ENCODE measurements around the gene WDR90.
A peak's percentile ranks its signal among the peaks of the same experiment; 100 is the strongest.

WDR90 gene

DNA sequence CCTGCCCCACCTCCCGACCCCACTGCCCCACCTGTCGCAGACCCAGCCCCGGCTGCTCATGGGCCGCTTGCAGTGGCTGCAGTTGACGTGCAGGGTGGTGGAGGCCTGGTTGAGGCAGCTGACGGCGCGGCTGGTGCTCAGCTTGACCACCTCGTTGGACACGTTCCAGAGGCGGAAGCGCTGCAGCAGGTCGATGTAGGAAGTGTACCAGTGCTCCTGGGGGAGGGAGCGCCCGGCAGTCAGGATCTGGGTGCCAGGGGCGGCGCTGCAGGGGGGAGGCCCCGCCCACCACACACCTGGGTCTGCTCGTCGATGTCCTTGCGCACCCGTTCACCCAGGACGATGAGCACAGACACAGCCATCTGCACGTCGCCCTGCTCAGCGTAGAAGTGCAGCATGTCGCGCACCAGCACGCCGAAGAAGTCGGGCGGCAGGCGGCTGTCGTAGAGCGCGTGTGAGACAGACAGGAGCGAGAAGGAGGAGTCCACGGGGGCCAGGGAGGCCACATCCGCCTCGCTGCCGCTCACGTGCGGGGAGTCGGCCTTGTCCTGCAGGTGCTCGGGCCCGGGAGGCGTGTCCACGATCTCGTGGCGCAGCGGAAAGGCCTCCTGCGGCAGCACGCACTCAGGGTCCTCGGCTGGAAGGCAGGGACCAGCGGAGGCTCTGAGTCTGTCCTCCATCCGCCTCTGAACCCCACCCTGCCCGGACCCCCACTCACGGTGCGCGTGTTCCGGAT lies 36.0 kb downstream of the WDR90 start:
- no peak overlapping the region for H4K5ac ChIP-seq (ENCODE audit: low read length)
- WGBS (ENCODE audit: extremely low coverage, insufficient coverage, low lambda C conversion rate) = no CpG with 5 or more reads among the region's 61 CpGs
- H3K27ac ChIP-seq (ENCODE audit: low read depth, low read length) = no peak overlapping the region
- peaks cover 13% of the 10 kb centered on the region for H3K36me3 ChIP-seq (ENCODE audit: control insufficient read depth, insufficient read depth, low read length)
- H3K4me3 ChIP-seq (ENCODE audit: low read length) = no peak overlapping the region
- H2BK15ac ChIP-seq (replicated peaks; ENCODE audit: low read depth) = no peak overlapping the region
- peaks cover 3% of the 10 kb centered on the region for H3K4me1 ChIP-seq (ENCODE audit: control insufficient read depth, low read depth, low read length)
- no peak overlapping the region for H3K18ac ChIP-seq (ENCODE audit: low read length)
- H3K79me2 ChIP-seq (ENCODE audit: control insufficient read depth, insufficient read depth, low read length) = peaks cover 18% of the 10 kb centered on the region
- H3K79me1 ChIP-seq (ENCODE audit: low read length) = peaks cover 24% of the 10 kb centered on the region
- no peak for DNase-seq
- no peak overlapping the region for H3K4ac ChIP-seq (ENCODE audit: low read depth, low read length)
- H3K27me3 ChIP-seq (ENCODE audit: insufficient read depth, low read length, poor library complexity) = no peaks in the 10 kb centered on the region
- H4K8ac ChIP-seq (ENCODE audit: low read depth, low read length) = no peak overlapping the region
- no peak overlapping the region for H2BK120ac ChIP-seq (ENCODE audit: low read depth, low read length)
- H2AK5ac ChIP-seq (ENCODE audit: low read length) = no peak overlapping the region
- H3K56ac ChIP-seq (ENCODE audit: low read length) = no peak overlapping the region
- H3K23ac ChIP-seq (ENCODE audit: low read length) = no peak overlapping the region
- no peak overlapping the region for H3K4me2 ChIP-seq (ENCODE audit: low read length)
- no peak overlapping the region for H3K9ac ChIP-seq (ENCODE audit: low read length)
- no peak overlapping the region for H2BK5ac ChIP-seq (ENCODE audit: low read length)

- Histone ChIP-seq H3K4me3 (ENCODE audit: low read length) (no peak overlapping the region), H2AK5ac (ENCODE audit: low read length) (no peak overlapping the region), H4K5ac (ENCODE audit: low read length) (no peak overlapping the region), H2BK5ac (ENCODE audit: low read length) (no peak overlapping the region), H3K56ac (ENCODE audit: low read length) (no peak overlapping the region), H3K4me1 (ENCODE audit: control insufficient read depth, low read depth, low read length) (peaks cover 3% of the 10 kb centered on the region), H3K18ac (ENCODE audit: low read length) (no peak overlapping the region), H3K27ac (ENCODE audit: low read depth, low read length) (no peak overlapping the region), H3K27me3 (ENCODE audit: insufficient read depth, low read length, poor library complexity) (no peaks in the 10 kb centered on the region), H3K79me2 (ENCODE audit: control insufficient read depth, insufficient read depth, low read length) (peaks cover 15% of the 10 kb centered on the region), H4K8ac (ENCODE audit: low read depth, low read length) (no peak overlapping the region), H3K4ac (ENCODE audit: low read depth, low read length) (no peak overlapping the region), H3K4me2 (ENCODE audit: low read length) (no peak overlapping the region), H3K9ac (ENCODE audit: low read length) (no peak overlapping the region), H2BK120ac (ENCODE audit: low read depth, low read length) (no peak overlapping the region), H2BK15ac (replicated peaks; ENCODE audit: low read depth) (no peak overlapping the region), H3K23ac (ENCODE audit: low read length) (no peak overlapping the region), H3K79me1 (ENCODE audit: low read length) (peaks cover 24% of the 10 kb centered on the region), H3K36me3 (ENCODE audit: control insufficient read depth, insufficient read depth, low read length) (peaks cover 13% of the 10 kb centered on the region)
- DNase-seq = no peak
- WGBS (ENCODE audit: extremely low coverage, insufficient coverage, low lambda C conversion rate) = no CpG with 5 or more reads among the region's 10 CpGs
These were observed 36.8 kb downstream of the WDR90 start for GRCh38 chr16:685967-686366.

GRCh38 chr16:686459-687260 lies 37.5 kb downstream of the WDR90 start:
- no peak overlapping the region for H2BK5ac ChIP-seq (ENCODE audit: low read length)
- no peak overlapping the region for H3K27ac ChIP-seq (ENCODE audit: low read depth, low read length)
- H3K36me3 ChIP-seq (ENCODE audit: control insufficient read depth, insufficient read depth, low read length) = peaks cover 12% of the 10 kb centered on the region
- H3K79me2 ChIP-seq (ENCODE audit: control insufficient read depth, insufficient read depth, low read length) = peaks cover 8% of the 10 kb centered on the region
- no peak overlapping the region for H4K8ac ChIP-seq (ENCODE audit: low read depth, low read length)
- H3K4ac ChIP-seq (ENCODE audit: low read depth, low read length) = no peak overlapping the region
- H3K9ac ChIP-seq (ENCODE audit: low read length) = no peak overlapping the region
- no peak overlapping the region for H3K4me3 ChIP-seq (ENCODE audit: low read length)
- no peak for DNase-seq
- no peak overlapping the region for H2BK15ac ChIP-seq (replicated peaks; ENCODE audit: low read depth)
- H4K5ac ChIP-seq (ENCODE audit: low read length) = no peak overlapping the region
- H3K18ac ChIP-seq (ENCODE audit: low read length) = no peak overlapping the region
- H3K23ac ChIP-seq (ENCODE audit: low read length) = no peak overlapping the region
- H3K27me3 ChIP-seq (ENCODE audit: insufficient read depth, low read length, poor library complexity) = no peaks in the 10 kb centered on the region
- no peak overlapping the region for H2AK5ac ChIP-seq (ENCODE audit: low read length)
- peaks cover 3% of the 10 kb centered on the region for H3K4me1 ChIP-seq (ENCODE audit: control insufficient read depth, low read depth, low read length)
- peaks cover 20% of the 10 kb centered on the region for H3K79me1 ChIP-seq (ENCODE audit: low read length)
- H3K56ac ChIP-seq (ENCODE audit: low read length) = no peak overlapping the region
- no peak overlapping the region for H2BK120ac ChIP-seq (ENCODE audit: low read depth, low read length)
- no CpG with 5 or more reads among the region's 51 CpGs for WGBS (ENCODE audit: extremely low coverage, insufficient coverage, low lambda C conversion rate)
- H3K4me2 ChIP-seq (ENCODE audit: low read length) = no peak overlapping the region

GRCh38 chr16:687499-687898 lies 38.3 kb downstream of the WDR90 start:
- Histone ChIP-seq H3K56ac (ENCODE audit: low read length) (no peak overlapping the region), H3K23ac (ENCODE audit: low read length) (no peak overlapping the region), H3K4me3 (ENCODE audit: low read length) (no peak overlapping the region), H2BK120ac (ENCODE audit: low read depth, low read length) (no peak overlapping the region), H2BK5ac (ENCODE audit: low read length) (no peak overlapping the region), H4K5ac (ENCODE audit: low read length) (no peak overlapping the region), H3K27me3 (ENCODE audit: insufficient read depth, low read length, poor library complexity) (peaks cover 4% of the 10 kb centered on the region), H3K27ac (ENCODE audit: low read depth, low read length) (no peak overlapping the region), H3K9ac (ENCODE audit: low read length) (no peak overlapping the region), H2BK15ac (replicated peaks; ENCODE audit: low read depth) (no peak overlapping the region), H3K4ac (ENCODE audit: low read depth, low read length) (no peak overlapping the region), H3K4me1 (ENCODE audit: control insufficient read depth, low read depth, low read length) (peaks cover 3% of the 10 kb centered on the region), H2AK5ac (ENCODE audit: low read length) (no peak overlapping the region), H3K79me1 (ENCODE audit: low read length) (peaks cover 14% of the 10 kb centered on the region), H3K4me2 (ENCODE audit: low read length) (no peak overlapping the region), H3K79me2 (ENCODE audit: control insufficient read depth, insufficient read depth, low read length) (peaks cover 3% of the 10 kb centered on the region), H3K18ac (ENCODE audit: low read length) (no peak overlapping the region), H3K36me3 (ENCODE audit: control insufficient read depth, insufficient read depth, low read length) (peaks cover 6% of the 10 kb centered on the region), H4K8ac (ENCODE audit: low read depth, low read length) (no peak overlapping the region)
- no CpG with 5 or more reads among the region's 19 CpGs for whole genome bisulfite sequencing (ENCODE audit: extremely low coverage, insufficient coverage, low lambda C conversion rate)
- no peak for DNase-seq

DNA sequence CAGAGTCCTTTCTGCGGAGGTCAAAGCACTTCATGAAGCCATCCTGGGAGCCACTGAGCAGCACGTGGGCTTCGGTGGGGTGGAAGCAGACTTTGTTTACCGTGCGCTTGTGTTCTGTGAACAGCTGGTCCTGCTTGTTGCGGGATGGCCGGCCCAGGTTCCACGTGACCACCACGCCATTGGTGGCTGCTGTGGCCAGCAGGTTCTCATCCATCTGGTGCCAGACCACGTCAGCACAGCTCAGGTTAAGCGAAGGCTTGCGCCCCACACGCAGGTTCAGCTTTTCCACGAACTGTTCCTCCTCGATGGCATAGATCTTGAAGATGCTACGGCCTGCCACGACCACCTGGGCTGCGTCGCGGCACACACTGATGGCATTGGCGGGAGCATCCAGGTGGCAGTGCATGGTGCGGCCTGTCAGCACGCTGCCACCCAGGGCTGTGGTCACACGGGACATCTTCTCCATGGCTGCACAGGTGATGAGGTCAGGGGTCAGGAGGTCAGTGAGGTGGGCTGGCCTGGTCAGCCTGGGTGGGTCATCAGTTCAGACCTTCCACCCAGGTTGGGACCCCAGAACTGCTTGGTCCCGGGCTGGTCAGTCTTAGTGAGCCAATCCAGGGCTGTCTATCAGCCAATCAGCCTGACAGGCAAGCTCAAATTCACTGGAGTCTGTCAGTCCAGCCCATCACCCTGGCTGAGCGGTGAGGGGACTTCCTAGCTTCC lies 40.2 kb downstream of the WDR90 start:
- peak overlapping the region; percentile 81 for H2AK5ac ChIP-seq (ENCODE audit: low read length)
- H2BK15ac ChIP-seq (replicated peaks; ENCODE audit: low read depth) = no peak overlapping the region
- WGBS (ENCODE audit: extremely low coverage, insufficient coverage, low lambda C conversion rate) = no CpG with 5 or more reads among the region's 26 CpGs
- no peaks in the 10 kb centered on the region for H3K79me2 ChIP-seq (ENCODE audit: control insufficient read depth, insufficient read depth, low read length)
- no peak overlapping the region for H4K8ac ChIP-seq (ENCODE audit: low read depth, low read length)
- H3K27me3 ChIP-seq (ENCODE audit: insufficient read depth, low read length, poor library complexity) = peaks cover 16% of the 10 kb centered on the region
- no peaks in the 10 kb centered on the region for H3K36me3 ChIP-seq (ENCODE audit: control insufficient read depth, insufficient read depth, low read length)
- no peak overlapping the region for H3K18ac ChIP-seq (ENCODE audit: low read length)
- no peak overlapping the region for H3K27ac ChIP-seq (ENCODE audit: low read depth, low read length)
- H3K79me1 ChIP-seq (ENCODE audit: low read length) = peaks cover 9% of the 10 kb centered on the region
- H3K4me1 ChIP-seq (ENCODE audit: control insufficient read depth, low read depth, low read length) = peaks cover 3% of the 10 kb centered on the region
- H3K56ac ChIP-seq (ENCODE audit: low read length) = peak overlapping the region; percentile 93
- peak overlapping the region; percentile 85 for H3K4me3 ChIP-seq (ENCODE audit: low read length)
- H4K5ac ChIP-seq (ENCODE audit: low read length) = no peak overlapping the region
- DNase-seq = no peak
- H3K4me2 ChIP-seq (ENCODE audit: low read length) = peak overlapping the region; percentile 98
- H3K9ac ChIP-seq (ENCODE audit: low read length) = peak overlapping the region; percentile 92
- H2BK5ac ChIP-seq (ENCODE audit: low read length) = no peak overlapping the region
- H2BK120ac ChIP-seq (ENCODE audit: low read depth, low read length) = no peak overlapping the region
- H3K4ac ChIP-seq (ENCODE audit: low read depth, low read length) = no peak overlapping the region
- H3K23ac ChIP-seq (ENCODE audit: low read length) = no peak overlapping the region

Data from mesendoderm (in vitro differentiated cells).